GM19023 (cell line): Measurements from ENCODE around the gene TMEM132C.

Experiments used
- ATAC-seq: cut with Tn5 transposase; IDR thresholded peaks from one replicate; pipeline ENCODE4 v1.9.1; 2021; ENCODE audit warnings: mild to moderate bottlenecking, moderate library complexity; ENCODE audit not compliant: unreplicated experiment

Gene TMEM132C

GRCh38 chr12:128693771-128694170, 426.8 kb downstream of the TMEM132C start:
- no peak for ATAC-seq

- ATAC-seq: no peak
Measured at GRCh38 chr12:128694445-128694844, 427.5 kb downstream of the TMEM132C start.

GRCh38 chr12:128695697-128696096, 428.7 kb downstream of the TMEM132C start:
- ATAC-seq: no peak

- ATAC-seq: no peak
Measured at GRCh38 chr12:128698301-128698972, 431.5 kb downstream of the TMEM132C start.

GRCh38 chr12:128699106-128699505, 432.1 kb downstream of the TMEM132C start:
- no peak for ATAC-seq

- no peak for ATAC-seq
Measured at GRCh38 chr12:128702371-128702770, 435.4 kb downstream of the TMEM132C start.

- no peak for ATAC-seq
Measured at GRCh38 chr12:128705140-128705539, 438.2 kb downstream of the TMEM132C start.

GRCh38 chr12:128707488-128707887, 440.5 kb downstream of the TMEM132C start:
- no peak for ATAC-seq

GRCh38 chr12:128708789-128709188, 441.8 kb downstream of the TMEM132C start:
- no peak for ATAC-seq

GRCh38 chr12:128709660-128710059, 442.7 kb downstream of the TMEM132C start:
- no peak for ATAC-seq

- ATAC-seq: no peak
Measured at GRCh38 chr12:128711486-128711885, 444.5 kb downstream of the TMEM132C start.

- no peak for ATAC-seq
Measured at GRCh38 chr12:128712622-128713021, 445.7 kb downstream of the TMEM132C start.

- ATAC-seq: no peak
Measured at GRCh38 chr12:128715485-128715884, 448.5 kb downstream of the TMEM132C start.

GRCh38 chr12:128724468-128725046, 457.6 kb downstream of the TMEM132C start:
- no peak for ATAC-seq

- ATAC-seq: no peak
Measured at GRCh38 chr12:128726886-128727285, 459.9 kb downstream of the TMEM132C start.

- no peak for ATAC-seq
Measured at GRCh38 chr12:128727461-128727860, 460.5 kb downstream of the TMEM132C start.

GRCh38 chr12:128727999-128728398, 461.0 kb downstream of the TMEM132C start:
- no peak for ATAC-seq

GRCh38 chr12:128729628-128730121, 462.7 kb downstream of the TMEM132C start:
- ATAC-seq: no peak

- ATAC-seq: no peak
Measured at GRCh38 chr12:128734371-128734770, 467.4 kb downstream of the TMEM132C start.

GRCh38 chr12:128737292-128737966, 470.5 kb downstream of the TMEM132C start:
- ATAC-seq: no peak

- ATAC-seq: no peak
Measured at GRCh38 chr12:128743916-128744315, 476.9 kb downstream of the TMEM132C start.
